Loucy (cell line): ENCODE data around the gene ASIC2.

Source experiments
- H2AFZ ChIP-seq: fragments of 200-600 bp; sonication (generic); 2 replicates; pipeline ENCODE4 v1.6.0; 2016; ENCODE audit warnings: antibody characterized with exemption, mild to moderate bottlenecking, low read length, moderate library complexity
- H3F3A ChIP-seq: fragments of 200-600 bp; 2 replicates; pipeline ENCODE4 v1.6.0; 2016; ENCODE audit warnings: antibody characterized with exemption, low read depth, mild to moderate bottlenecking
- H3K27me3 ChIP-seq: fragments of 200-600 bp; sonication (generic); 2 replicates; pipeline ENCODE4 v1.6.1; 2014; ENCODE audit warnings: low read length, mild to moderate bottlenecking; ENCODE audit not compliant: insufficient read depth, poor library complexity, severe bottlenecking
- H3K36me3 ChIP-seq: fragments of 200-600 bp; sonication (generic); 2 replicates; pipeline ENCODE4 v1.6.1; 2016; ENCODE audit warnings: low read length; ENCODE audit not compliant: insufficient read depth
- H3K4me1 ChIP-seq: fragments of 200-600 bp; sonication (generic); 2 replicates; pipeline ENCODE4 v1.5.1; 2014; ENCODE audit warnings: low read length, mild to moderate bottlenecking; ENCODE audit not compliant: insufficient read depth, poor library complexity, severe bottlenecking
- H3K4me2 ChIP-seq: fragments of 200-600 bp; sonication (generic); 2 replicates; pipeline ENCODE4 v1.6.0; 2014; ENCODE audit warnings: antibody characterized with exemption, low read length, low read depth, mild to moderate bottlenecking; ENCODE audit not compliant: poor library complexity, severe bottlenecking
- H3K4me3 ChIP-seq: fragments of 200-600 bp; sonication (generic); 2 replicates; pipeline ENCODE4 v1.5.1; 2014; ENCODE audit warnings: low read length, mild to moderate bottlenecking, mixed read lengths; ENCODE audit not compliant: poor library complexity, severe bottlenecking
- H3K79me2 ChIP-seq: fragments of 200-600 bp; sonication (generic); 2 replicates; pipeline ENCODE4 v1.6.1; 2014; ENCODE audit warnings: low read length; ENCODE audit not compliant: insufficient read depth
- H3K9ac ChIP-seq: fragments of 200-600 bp; sonication (generic); 2 replicates; pipeline ENCODE4 v1.6.0; 2014; ENCODE audit warnings: mild to moderate bottlenecking, low read depth, low read length, moderate library complexity; ENCODE audit not compliant: poor library complexity, severe bottlenecking
- H3K9me2 ChIP-seq: fragments of 200-600 bp; sonication (generic); replicated peaks from 2 replicates; pipeline ENCODE4 v1.6.1; 2016; ENCODE audit warnings: low read depth, low read length, mixed read lengths
- H3K9me3 ChIP-seq: fragments of 200-600 bp; sonication (generic); 2 replicates; pipeline ENCODE4 v1.6.1; 2014; ENCODE audit warnings: mild to moderate bottlenecking, antibody characterized with exemption, low read length, low read depth; ENCODE audit not compliant: insufficient read depth
- H4K20me1 ChIP-seq: fragments of 200-600 bp; sonication (generic); 2 replicates; pipeline ENCODE4 v1.6.0; 2014; ENCODE audit warnings: antibody characterized with exemption, low read length, mild to moderate bottlenecking; ENCODE audit not compliant: insufficient read depth, poor library complexity, severe bottlenecking
- CTCF ChIP-seq: fragments of 200-600 bp; sonication (generic); conservative IDR thresholded peaks from 2 replicates; pipeline ENCODE4 v1.5.1; 2014; ENCODE audit warnings: mild to moderate bottlenecking, antibody characterized with exemption, low read length
- EZH2phosphoT487 ChIP-seq: fragments of 200-600 bp; IDR thresholded peaks from 2 replicates; pipeline ENCODE4 v1.6.1; 2018; ENCODE audit warnings: antibody characterized with exemption, mild to moderate bottlenecking, moderate library complexity, borderline replicate concordance

Gene ASIC2

GRCh38 chr17:33091271-33091670 is 201.8 kb downstream of the ASIC2 start:
- H3K36me3 ChIP-seq, result no peaks in the 10 kb centered on the region
- H4K20me1 ChIP-seq, result no peaks in the 10 kb centered on the region
- H3K4me2 ChIP-seq, result no peak overlapping the region
- H3K9ac ChIP-seq, result no peak overlapping the region
- no peaks in the 10 kb centered on the region for H3K79me2 ChIP-seq
- H3K4me1 ChIP-seq, result no peaks in the 10 kb centered on the region
- no peaks in the 10 kb centered on the region for H3F3A ChIP-seq
- no peaks in the 10 kb centered on the region for H3K27me3 ChIP-seq
- H3K4me3 ChIP-seq, result no peak overlapping the region
- no peaks in the 10 kb centered on the region; the same call in 1 of the 2 replicates for H3K9me3 ChIP-seq
- no peak for TF ChIP-seq EZH2phosphoT487
- no peak for TF ChIP-seq CTCF
- H3K9me2 ChIP-seq, result no peaks in the 10 kb centered on the region
- H2AFZ ChIP-seq, result no peak overlapping the region

- Histone ChIP-seq H3K4me3 (no peak overlapping the region), H3K4me2 (no peak overlapping the region), H3K4me1 (no peaks in the 10 kb centered on the region), H2AFZ (no peak overlapping the region), H3K9me3 (no peaks in the 10 kb centered on the region; the same call in 1 of the 2 replicates), H3F3A (no peaks in the 10 kb centered on the region), H3K79me2 (no peaks in the 10 kb centered on the region), H3K9ac (no peak overlapping the region), H4K20me1 (no peaks in the 10 kb centered on the region), H3K36me3 (no peaks in the 10 kb centered on the region), H3K27me3 (no peaks in the 10 kb centered on the region), H3K9me2 (no peaks in the 10 kb centered on the region)
- TF ChIP-seq CTCF (no peak), EZH2phosphoT487 (no peak)
These were observed 202.3 kb downstream of the ASIC2 start for GRCh38 chr17:33090806-33091205.

- Histone ChIP-seq H3K36me3 (no peaks in the 10 kb centered on the region), H3K27me3 (no peaks in the 10 kb centered on the region), H4K20me1 (no peaks in the 10 kb centered on the region), H3K4me2 (no peak overlapping the region), H3K4me3 (no peak overlapping the region), H3F3A (no peaks in the 10 kb centered on the region), H3K79me2 (no peaks in the 10 kb centered on the region), H2AFZ (no peak overlapping the region), H3K9me3 (no peaks in the 10 kb centered on the region; the same call in 1 of the 2 replicates), H3K4me1 (no peaks in the 10 kb centered on the region), H3K9ac (no peak overlapping the region), H3K9me2 (no peaks in the 10 kb centered on the region)
- TF ChIP-seq CTCF (no peak), EZH2phosphoT487 (no peak)
These were observed 206.2 kb downstream of the ASIC2 start for GRCh38 chr17:33086878-33087277.
